Upper lobe of left lung (tissue), 4 donors: ENCODE data around the gene MACROD2.

Experiments used
- EP300 ChIP-seq, 4 donors: sonication (generic); formaldehyde crosslinking; IDR thresholded peaks; one replicate each; pipeline ENCODE4 v1.5.1; 2017; ENCODE audit warnings: antibody characterized with exemption in 4 of 4, control low read depth in 2 of 4
- TF ChIP-seq, protein P1 (sequence below), 6 experiments: fragments of 450-650 bp in 4 of 6; fragments of 200-600 bp in 2 of 6; sonication (generic) in 2 of 6; IDR thresholded peaks; one replicate each; pipeline ENCODE4 v1.5.1; 2016 to 2019; ENCODE audit warnings: antibody characterized with exemption in 6 of 6

GRCh38 chr20:16100111-16100510 is 2104.8 kb downstream of the MACROD2 start:
- no peak for TF ChIP-seq EP300 (IDR thresholded peaks at IDR 0.05)
- TF ChIP-seq, protein P1, sequence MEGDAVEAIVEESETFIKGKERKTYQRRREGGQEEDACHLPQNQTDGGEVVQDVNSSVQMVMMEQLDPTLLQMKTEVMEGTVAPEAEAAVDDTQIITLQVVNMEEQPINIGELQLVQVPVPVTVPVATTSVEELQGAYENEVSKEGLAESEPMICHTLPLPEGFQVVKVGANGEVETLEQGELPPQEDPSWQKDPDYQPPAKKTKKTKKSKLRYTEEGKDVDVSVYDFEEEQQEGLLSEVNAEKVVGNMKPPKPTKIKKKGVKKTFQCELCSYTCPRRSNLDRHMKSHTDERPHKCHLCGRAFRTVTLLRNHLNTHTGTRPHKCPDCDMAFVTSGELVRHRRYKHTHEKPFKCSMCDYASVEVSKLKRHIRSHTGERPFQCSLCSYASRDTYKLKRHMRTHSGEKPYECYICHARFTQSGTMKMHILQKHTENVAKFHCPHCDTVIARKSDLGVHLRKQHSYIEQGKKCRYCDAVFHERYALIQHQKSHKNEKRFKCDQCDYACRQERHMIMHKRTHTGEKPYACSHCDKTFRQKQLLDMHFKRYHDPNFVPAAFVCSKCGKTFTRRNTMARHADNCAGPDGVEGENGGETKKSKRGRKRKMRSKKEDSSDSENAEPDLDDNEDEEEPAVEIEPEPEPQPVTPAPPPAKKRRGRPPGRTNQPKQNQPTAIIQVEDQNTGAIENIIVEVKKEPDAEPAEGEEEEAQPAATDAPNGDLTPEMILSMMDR (IDR thresholded peaks at IDR 0.05): no peak
